Smooth muscle cell (in vitro differentiated cells): Measurements from ENCODE around the gene ILKAP. TPM values are rescaled to one million over a fixed set of nuclear protein-coding genes. Genes with fewer than 3 reads are reported as not detected.
A peak's percentile ranks its signal among the peaks of the same experiment; 100 is the strongest.

Experiments
- DNase-seq: peaks from one replicate; lab custom pipeline; 2025; ENCODE audit not compliant: unreplicated experiment; lab: John Stamatoyannopoulos, UW
- H2AFZ ChIP-seq: fragments of 200-600 bp; sonication (generic); 2 replicates; pipeline ENCODE4 v1.6.0; 2016; ENCODE audit warnings: antibody characterized with exemption, low read depth, mild to moderate bottlenecking
- H3F3A ChIP-seq: fragments of 200-600 bp; sonication (generic); 2 replicates; pipeline ENCODE4 v1.6.0; 2017; ENCODE audit warnings: antibody characterized with exemption, low read depth
- H3K27ac ChIP-seq: fragments of 200-600 bp; sonication (generic); 2 replicates; pipeline ENCODE4 v1.5.1; 2016; ENCODE audit warnings: low read depth, mild to moderate bottlenecking
- H3K27me3 ChIP-seq: fragments of 200-600 bp; sonication (generic); 2 replicates; pipeline ENCODE4 v1.6.1; 2016; ENCODE audit warnings: low read depth, mild to moderate bottlenecking
- H3K36me3 ChIP-seq: fragments of 200-600 bp; sonication (generic); 2 replicates; pipeline ENCODE4 v1.5.1; 2016; ENCODE audit warnings: low read depth
- H3K4me1 ChIP-seq: fragments of 200-600 bp; sonication (generic); 2 replicates; pipeline ENCODE4 v1.5.1; 2016; ENCODE audit warnings: low read depth
- H3K4me2 ChIP-seq: fragments of 200-600 bp; sonication (generic); 2 replicates; pipeline ENCODE4 v1.6.0; 2016; ENCODE audit warnings: mild to moderate bottlenecking
- H3K4me3 ChIP-seq: fragments of 200-600 bp; sonication (generic); 2 replicates; pipeline ENCODE4 v1.5.1; 2016; ENCODE audit warnings: mild to moderate bottlenecking
- H3K79me2 ChIP-seq: fragments of 200-600 bp; sonication (generic); 2 replicates; pipeline ENCODE4 v1.6.0; 2016; ENCODE audit warnings: low read depth, mild to moderate bottlenecking
- H3K9ac ChIP-seq: fragments of 200-600 bp; sonication (generic); 2 replicates; pipeline ENCODE4 v1.6.0; 2016; ENCODE audit warnings: low read depth
- H3K9me3 ChIP-seq: fragments of 200-600 bp; sonication (generic); replicated peaks from 2 replicates; pipeline ENCODE4 v1.5.1; 2016; ENCODE audit warnings: low read depth
- H4K20me1 ChIP-seq: fragments of 200-600 bp; sonication (generic); 2 replicates; pipeline ENCODE4 v1.6.0; 2016; ENCODE audit warnings: low read depth
- CTCF ChIP-seq: fragments of 200-600 bp; sonication (generic); IDR thresholded peaks from 2 replicates; pipeline ENCODE4 v1.5.1; 2017; ENCODE audit warnings: borderline replicate concordance, mild to moderate bottlenecking, antibody characterized with exemption; ENCODE audit not compliant: insufficient read depth, poor library complexity, severe bottlenecking
- WGBS: methylation state at CpG from one replicate; pipeline ENCODE4 v1.1.7; 2016; ENCODE audit warnings: low lambda C conversion rate; 5-methylcytosine and 5-hydroxymethylcytosine counted together
- polyA plus RNA-seq: library from polyadenylated mRNA; unstranded; fragments of >200 nt; fragmentation: Nextera tagmentation; extraction: Ambion mirVana; gene quantifications from 2 replicates; pipeline ENCODE4 v1.2.1, GENCODE V29; 2016
- total RNA-seq: library from RNA; depleted of rRNA; stranded (reverse); fragments of >200 nt; gene quantifications from 2 replicates; pipeline ENCODE4 v1.2.3, GENCODE V29; 2014

Gene ILKAP
- total and polyA plus RNA-seq, 2 experiments from 2014 or later: 12.0 to 21.9 TPM

GRCh38 chr2:238242731-238243495 is 39.4 kb upstream of the ILKAP start:
- no peaks in the 10 kb centered on the region for H3K79me2 ChIP-seq
- H3K36me3 ChIP-seq: no peaks in the 10 kb centered on the region
- peaks cover 28% of the 10 kb centered on the region for H3K27me3 ChIP-seq
- no peak for TF ChIP-seq CTCF
- H3K9ac ChIP-seq: no peak overlapping the region
- no peak overlapping the region for H2AFZ ChIP-seq
- no peak overlapping the region for H3K4me2 ChIP-seq
- H4K20me1 ChIP-seq: no peaks in the 10 kb centered on the region
- WGBS: 72% methylated on average over 7 of the region's 7 CpGs
- no peaks in the 10 kb centered on the region for H3K9me3 ChIP-seq
- peaks cover 7% of the 10 kb centered on the region for H3F3A ChIP-seq
- H3K27ac ChIP-seq: no peak overlapping the region
- DNase-seq: no peak
- no peak overlapping the region for H3K4me3 ChIP-seq
- H3K4me1 ChIP-seq: no peaks in the 10 kb centered on the region

- no peak overlapping the region for H3K4me3 ChIP-seq
- no peak overlapping the region for H2AFZ ChIP-seq
- no peaks in the 10 kb centered on the region for H3K79me2 ChIP-seq
- H3F3A ChIP-seq: peaks cover 7% of the 10 kb centered on the region
- H3K4me2 ChIP-seq: no peak overlapping the region
- TF ChIP-seq CTCF: no peak
- H3K36me3 ChIP-seq: no peaks in the 10 kb centered on the region
- WGBS: 90% methylated on average over 2 of the region's 2 CpGs
- no peak overlapping the region for H3K9ac ChIP-seq
- H3K27ac ChIP-seq: no peak overlapping the region
- H3K4me1 ChIP-seq: no peaks in the 10 kb centered on the region
- H3K9me3 ChIP-seq: no peaks in the 10 kb centered on the region
- H3K27me3 ChIP-seq: peaks cover 38% of the 10 kb centered on the region
- no peak for DNase-seq
- no peaks in the 10 kb centered on the region for H4K20me1 ChIP-seq
These were observed 38.5 kb upstream of the ILKAP start for GRCh38 chr2:238241970-238242369.

GRCh38 chr2:238240757-238241711 is 37.5 kb upstream of the ILKAP start:
- no peak overlapping the region for H3K27ac ChIP-seq
- no peak overlapping the region for H2AFZ ChIP-seq
- no peaks in the 10 kb centered on the region for H4K20me1 ChIP-seq
- no peak for DNase-seq
- 10% methylated on average over 49 of the region's 71 CpGs for whole genome bisulfite sequencing
- peaks cover 7% of the 10 kb centered on the region for H3F3A ChIP-seq
- H3K9me3 ChIP-seq: no peaks in the 10 kb centered on the region
- no peaks in the 10 kb centered on the region for H3K36me3 ChIP-seq
- TF ChIP-seq CTCF: no peak
- no peak overlapping the region for H3K9ac ChIP-seq
- H3K4me2 ChIP-seq: peak overlapping the region; percentile 76
- peak overlapping the region; percentile 67 for H3K4me3 ChIP-seq
- no peaks in the 10 kb centered on the region for H3K79me2 ChIP-seq
- H3K27me3 ChIP-seq: peaks cover 46% of the 10 kb centered on the region
- no peaks in the 10 kb centered on the region for H3K4me1 ChIP-seq
